ENCODE results near the gene COL8A2. TPM values are rescaled to one million over a fixed set of nuclear protein-coding genes. Genes with fewer than 3 reads are reported as not detected.

Gene COL8A2
- total RNA-seq, 1 donor from 2014 or later = not detected

- H3K4me1 Mint-ChIP-seq (ENCODE audit: low read depth, unreplicated experiment) = peaks cover 3% of the 10 kb centered on the region
- no peak overlapping the region for H3K27ac Mint-ChIP-seq (ENCODE audit: unreplicated experiment)
- H3K27me3 Mint-ChIP-seq (ENCODE audit: unreplicated experiment) = peaks cover 3% of the 10 kb centered on the region
- TF ChIP-seq CTCF (IDR thresholded peaks at IDR 0.05; ENCODE audit: partially characterized antibody, unreplicated experiment) = no peak
- peaks cover 2% of the 10 kb centered on the region for H3K9me3 Mint-ChIP-seq (ENCODE audit: unreplicated experiment)
- no peak overlapping the region for H3K4me3 Mint-ChIP-seq (ENCODE audit: unreplicated experiment)
- DNase-seq = no peak
- no peaks in the 10 kb centered on the region for H3K36me3 Mint-ChIP-seq (ENCODE audit: unreplicated experiment)
Observed at GRCh38 chr1:36098650-36099365, 26.2 kb downstream of the COL8A2 start.

GRCh38 chr1:36097693-36098585 lies 27.1 kb downstream of the COL8A2 start:
- Mint-ChIP-seq H3K27ac (ENCODE audit: unreplicated experiment) (no peak overlapping the region), H3K4me1 (ENCODE audit: low read depth, unreplicated experiment) (peaks cover 3% of the 10 kb centered on the region), H3K4me3 (ENCODE audit: unreplicated experiment) (no peak overlapping the region), H3K27me3 (ENCODE audit: unreplicated experiment) (peaks cover 3% of the 10 kb centered on the region), H3K36me3 (ENCODE audit: unreplicated experiment) (no peaks in the 10 kb centered on the region), H3K9me3 (ENCODE audit: unreplicated experiment) (peaks cover 2% of the 10 kb centered on the region)
- no peak for DNase-seq
- TF ChIP-seq CTCF (IDR thresholded peaks at IDR 0.05; ENCODE audit: partially characterized antibody, unreplicated experiment) = no peak

- H3K9me3 Mint-ChIP-seq (ENCODE audit: unreplicated experiment) = peaks cover 2% of the 10 kb centered on the region
- H3K4me1 Mint-ChIP-seq (ENCODE audit: low read depth, unreplicated experiment) = peaks cover 3% of the 10 kb centered on the region
- no peaks in the 10 kb centered on the region for H3K36me3 Mint-ChIP-seq (ENCODE audit: unreplicated experiment)
- peak; percentile 18 for TF ChIP-seq CTCF (IDR thresholded peaks at IDR 0.05; ENCODE audit: partially characterized antibody, unreplicated experiment)
- no peak overlapping the region for H3K4me3 Mint-ChIP-seq (ENCODE audit: unreplicated experiment)
- peak; percentile 55 for DNase-seq
- peaks cover 3% of the 10 kb centered on the region for H3K27me3 Mint-ChIP-seq (ENCODE audit: unreplicated experiment)
- no peak overlapping the region for H3K27ac Mint-ChIP-seq (ENCODE audit: unreplicated experiment)
Observed at GRCh38 chr1:36096500-36097432, 28.3 kb downstream of the COL8A2 start.

GRCh38 chr1:36095760-36096405 lies 29.1 kb downstream of the COL8A2 start:
- Mint-ChIP-seq H3K27ac (ENCODE audit: unreplicated experiment) (no peak overlapping the region), H3K9me3 (ENCODE audit: unreplicated experiment) (peaks cover 2% of the 10 kb centered on the region), H3K4me1 (ENCODE audit: low read depth, unreplicated experiment) (peaks cover 3% of the 10 kb centered on the region), H3K4me3 (ENCODE audit: unreplicated experiment) (no peak overlapping the region), H3K36me3 (ENCODE audit: unreplicated experiment) (no peaks in the 10 kb centered on the region), H3K27me3 (ENCODE audit: unreplicated experiment) (peaks cover 3% of the 10 kb centered on the region)
- TF ChIP-seq CTCF (IDR thresholded peaks at IDR 0.05; ENCODE audit: partially characterized antibody, unreplicated experiment) = no peak
- no peak for DNase-seq

All from glutamatergic neuron (in vitro differentiated cells).